ENCODE data around the gene WDFY4. TPM values are rescaled to one million over a fixed set of nuclear protein-coding genes. Genes with fewer than 3 reads are reported as not detected.

Gene WDFY4
- polyA plus RNA-seq, 1 donor from 2014 or later = not detected

GRCh38 chr10:48802611-48803071 is 118.0 kb downstream of the WDFY4 start:
- no peak for TF ChIP-seq MXI1 (conservative IDR thresholded peaks at IDR 0.05; ENCODE audit: poor library complexity, severe bottlenecking)
- no peak for TF ChIP-seq TAF1 (IDR thresholded peaks at IDR 0.05; ENCODE audit: low read depth)
- TF ChIP-seq SMC3 (conservative IDR thresholded peaks at IDR 0.05; ENCODE audit: poor library complexity) = no peak
- no peak for TF ChIP-seq EP300 (conservative IDR thresholded peaks at IDR 0.05; ENCODE audit: poor library complexity, severe bottlenecking)
- TF ChIP-seq EZH2 (IDR thresholded peaks at IDR 0.05; ENCODE audit: borderline replicate concordance, insufficient read depth, low read length, poor library complexity, severe bottlenecking) = no peak
- TF ChIP-seq CTCF (IDR thresholded peaks at IDR 0.05; ENCODE audit: poor library complexity, severe bottlenecking) = no peak
- TF ChIP-seq REST (IDR thresholded peaks at IDR 0.05; ENCODE audit: borderline replicate concordance) = no peak
- no peak for TF ChIP-seq POLR2AphosphoS5 (IDR thresholded peaks at IDR 0.05)
- no peak for TF ChIP-seq RAD21 (conservative IDR thresholded peaks at IDR 0.05)
- Histone ChIP-seq H3K9me2 (ENCODE audit: insufficient read depth, low read length) (no peaks in the 10 kb centered on the region), H3K27me3 (ENCODE audit: insufficient read depth, low read depth, low read length) (no peaks in the 10 kb centered on the region)

GRCh38 chr10:48803801-48804584 is 119.3 kb downstream of the WDFY4 start:
- H3K9me2 ChIP-seq (ENCODE audit: insufficient read depth, low read length) = no peaks in the 10 kb centered on the region
- no peak overlapping the region for H3K27ac ChIP-seq (ENCODE audit: low read length)
- TF ChIP-seq REST (IDR thresholded peaks at IDR 0.05; ENCODE audit: borderline replicate concordance) = no peak
- TF ChIP-seq CTCF (IDR thresholded peaks at IDR 0.05; ENCODE audit: poor library complexity, severe bottlenecking) = no peak
- TF ChIP-seq MXI1 (conservative IDR thresholded peaks at IDR 0.05; ENCODE audit: poor library complexity, severe bottlenecking) = no peak
- no peak for TF ChIP-seq POLR2AphosphoS5 (IDR thresholded peaks at IDR 0.05)
- TF ChIP-seq RAD21 (conservative IDR thresholded peaks at IDR 0.05) = no peak
- no peak for TF ChIP-seq EZH2 (IDR thresholded peaks at IDR 0.05; ENCODE audit: borderline replicate concordance, insufficient read depth, low read length, poor library complexity, severe bottlenecking)
- no peak for TF ChIP-seq SMC3 (conservative IDR thresholded peaks at IDR 0.05; ENCODE audit: poor library complexity)
- no peak for TF ChIP-seq EP300 (conservative IDR thresholded peaks at IDR 0.05; ENCODE audit: poor library complexity, severe bottlenecking)
- no peak for TF ChIP-seq TAF1 (IDR thresholded peaks at IDR 0.05; ENCODE audit: low read depth)
- no peaks in the 10 kb centered on the region for H3K79me2 ChIP-seq (replicated peaks; ENCODE audit: insufficient read depth, low read length)
- H3F3A ChIP-seq (ENCODE audit: insufficient read depth, low read length, poor library complexity, severe bottlenecking) = no peaks in the 10 kb centered on the region
- no peaks in the 10 kb centered on the region for H3K36me3 ChIP-seq (ENCODE audit: insufficient read depth, low read length)
- no peak overlapping the region for H3K9ac ChIP-seq (ENCODE audit: low read length)
- H3K4me2 ChIP-seq (ENCODE audit: low read length) = no peak overlapping the region
- H3K27me3 ChIP-seq (ENCODE audit: insufficient read depth, low read depth, low read length) = no peaks in the 10 kb centered on the region
- H4K20me1 ChIP-seq (ENCODE audit: insufficient read depth) = no peaks in the 10 kb centered on the region
- no peak overlapping the region for H3K4me3 ChIP-seq (ENCODE audit: low read length)
- H3K9me3 ChIP-seq (ENCODE audit: low read length) = no peaks in the 10 kb centered on the region
- H2AFZ ChIP-seq (ENCODE audit: low read depth, low read length) = no peak overlapping the region

More at GRCh38 chr10:48802611-48803071, 118.0 kb downstream of the WDFY4 start:
- Histone ChIP-seq H3K9ac (ENCODE audit: low read length) (no peak overlapping the region), H4K20me1 (ENCODE audit: insufficient read depth) (no peaks in the 10 kb centered on the region), H3K9me3 (ENCODE audit: low read length) (no peaks in the 10 kb centered on the region), H3K79me2 (replicated peaks; ENCODE audit: insufficient read depth, low read length) (no peaks in the 10 kb centered on the region), H3K4me3 (ENCODE audit: low read length) (no peak overlapping the region), H2AFZ (ENCODE audit: low read depth, low read length) (no peak overlapping the region), H3K4me2 (ENCODE audit: low read length) (no peak overlapping the region), H3K36me3 (ENCODE audit: insufficient read depth, low read length) (no peaks in the 10 kb centered on the region), H3F3A (ENCODE audit: insufficient read depth, low read length, poor library complexity, severe bottlenecking) (no peaks in the 10 kb centered on the region), H3K27ac (ENCODE audit: low read length) (no peak overlapping the region)
